CD4-positive, alpha-beta T cell (primary cell): Measurements from ENCODE around the gene RASD1. TPM values are rescaled to one million over a fixed set of nuclear protein-coding genes. Genes with fewer than 3 reads are reported as not detected.

Source experiments
- ATAC-seq: fragments of 200-7000 bp; cut with Tn5 transposase; one replicate; pipeline ENCODE4 v1.10.0; 2022; ENCODE audit warnings: mild to moderate bottlenecking; ENCODE audit not compliant: poor library complexity
- CTCF ChIA-PET: fragments of 350-600 bp; sonication (Branson Sonifier 250); formaldehyde crosslinking; loops from one replicate; lab custom pipeline; 2021; ENCODE audit warnings: antibody characterized with exemption, inconsistent platforms; lab: Charles Lee
- POLR2A ChIA-PET: fragments of 350-600 bp; sonication (Branson Sonifier 250); formaldehyde crosslinking; loops from one replicate; lab custom pipeline; 2021; ENCODE audit warnings: antibody characterized with exemption, inconsistent platforms; lab: Charles Lee
- DNase-seq, 14 experiments: peaks; one replicate each; pipeline ENCODE4 v3.0.0-alpha.2; 2013 to 2020; ENCODE audit warnings: mixed read lengths in 2 of 14
- H3K27ac ChIP-seq, 2 donors: one replicate each; pipeline versions ENCODE4 v1.5.1 to v1.7.0; 2013; ENCODE audit warnings: low read length in 2 of 2, low read depth in 1 of 2, mild to moderate bottlenecking in 1 of 2
- H3K27me3 ChIP-seq, 2 experiments: 1 replicate in 1 of 2; 2 replicates in 1 of 2; pipeline versions ENCODE4 v1.6.1 to v1.7.0; 2013; ENCODE audit warnings: low read length in 2 of 2, control low read depth in 1 of 2, mild to moderate bottlenecking in 1 of 2, moderate library complexity in 1 of 2; ENCODE audit not compliant: insufficient read depth in 2 of 2, control insufficient read depth in 1 of 2
- H3K36me3 ChIP-seq: one replicate; pipeline ENCODE4 v1.6.1; 2013; ENCODE audit warnings: low read length, control low read depth; ENCODE audit not compliant: insufficient read depth
- H3K4me1 ChIP-seq: one replicate; pipeline ENCODE4 v1.6.1; 2013; ENCODE audit warnings: low read length, control low read depth; ENCODE audit not compliant: insufficient read depth
- H3K4me3 ChIP-seq: one replicate; pipeline ENCODE4 v1.5.1; 2013; ENCODE audit warnings: mild to moderate bottlenecking, low read length, moderate library complexity
- H3K9me3 ChIP-seq, 2 experiments: 1 replicate in 1 of 2; 2 replicates in 1 of 2; pipeline versions ENCODE4 v1.6.1 to v1.7.0; 2013; ENCODE audit warnings: low read length in 2 of 2, mild to moderate bottlenecking in 2 of 2, control low read depth in 1 of 2, moderate library complexity in 1 of 2; ENCODE audit not compliant: control insufficient read depth in 1 of 2, insufficient read depth in 1 of 2
- H3K27ac Mint-ChIP-seq: one replicate; pipeline ENCODE4 v1.8.0; 2020; ENCODE audit warnings: mixed read lengths
- H3K27me3 Mint-ChIP-seq: one replicate; pipeline ENCODE4 v1.8.0; 2021; ENCODE audit warnings: mixed read lengths
- H3K36me3 Mint-ChIP-seq: one replicate; pipeline ENCODE4 v1.8.0; 2021; ENCODE audit warnings: low read depth, mixed read lengths
- H3K4me1 Mint-ChIP-seq: one replicate; pipeline ENCODE4 v1.8.0; 2021; ENCODE audit warnings: low read depth, mixed read lengths
- H3K4me3 Mint-ChIP-seq: one replicate; pipeline ENCODE4 v1.8.0; 2020; ENCODE audit warnings: mild to moderate bottlenecking, mixed read lengths
- H3K9me3 Mint-ChIP-seq: one replicate; pipeline ENCODE4 v1.8.0; 2020; ENCODE audit warnings: mixed read lengths
- CTCF ChIP-seq: fragments of 200-600 bp; IDR thresholded peaks from one replicate; pipeline ENCODE4 v1.8.0; 2022; ENCODE audit warnings: antibody characterized with exemption, mild to moderate bottlenecking
- intact Hi-C, 2 experiments: fragments of 100-400 bp; cut with DNase I in 1 of 2; cut with micrococcal nuclease in 1 of 2; formaldehyde crosslinking; loops; one replicate each; pipeline versions ENCODE4 v1.15.1 to v1.9.0; 2023 to 2025; cut with DNase I, micrococcal nuclease
- total RNA-seq, 174 experiments: library from RNA in 2 of 174; stranded (reverse) in 2 of 174; gene quantifications; one replicate each; pipeline ENCODE4 v1.2.3 and lab custom pipeline; 2021 to 2026

Gene RASD1
- total RNA-seq, 2 experiments from 2014 or later, result 1.8 to 2.0 TPM

- H3K27ac Mint-ChIP-seq, result no peak overlapping the region
- no peaks in the 10 kb centered on the region for H3K9me3 Mint-ChIP-seq
- Histone ChIP-seq H3K4me3 (peak overlapping the region; percentile 19), H3K9me3 (peaks cover 0 to 3% of the 10 kb centered on the region in 2 experiments), H3K27me3 (peaks cover 8 to 11% of the 10 kb centered on the region in 2 experiments), H3K4me1 (peaks cover 24% of the 10 kb centered on the region), H3K27ac (no peak overlapping the region), H3K36me3 (peaks cover 2% of the 10 kb centered on the region)
- peaks cover 14% of the 10 kb centered on the region for H3K27me3 Mint-ChIP-seq
- ATAC-seq (no peak), DNase-seq (no peak)
- H3K36me3 Mint-ChIP-seq, result no peaks in the 10 kb centered on the region
- peak; percentile 31 for TF ChIP-seq CTCF
- intact Hi-C loops, result loop anchor here (1.0 to 2.0 kb wide), 2 partner anchors 144 to 422 kb away; no protein-coding TSS in a partner anchor
- peaks cover 7% of the 10 kb centered on the region for H3K4me1 Mint-ChIP-seq
- H3K4me3 Mint-ChIP-seq, result peak overlapping the region; percentile 70
- CTCF ChIA-PET, result interaction anchor here (0.5 to 2.3 kb wide), 26 partner anchors 10 to 780 kb away, joined by 3 to 28 read pairs (median 4); partner anchors contain the start of genes MED9 and PEMT
- POLR2A ChIA-PET, result interaction anchor here (0.7 to 1.6 kb wide), 5 partner anchors 16 to 339 kb away, joined by 3 to 5 read pairs (median 3); partner anchors contain the start of gene PEMT
Measured at GRCh38 chr17:17497065-17497844, 1.1 kb upstream of the RASD1 start.

- DNase-seq (peak in 8 of 14 experiments; percentile 9 to 56 (median 21)), ATAC-seq (no peak)
- Histone ChIP-seq H3K27ac (no peak overlapping the region), H3K27me3 (peaks cover 8% of the 10 kb centered on the region in 2 experiments), H3K4me3 (peak overlapping the region; percentile 53), H3K36me3 (peaks cover 14% of the 10 kb centered on the region), H3K9me3 (peaks cover 0 to 3% of the 10 kb centered on the region in 2 experiments), H3K4me1 (peaks cover 24% of the 10 kb centered on the region)
- TF ChIP-seq CTCF, result no peak
- Mint-ChIP-seq H3K36me3 (no peaks in the 10 kb centered on the region), H3K4me1 (peaks cover 7% of the 10 kb centered on the region), H3K27me3 (peaks cover 10% of the 10 kb centered on the region), H3K27ac (no peak overlapping the region), H3K9me3 (no peaks in the 10 kb centered on the region), H3K4me3 (peak overlapping the region; percentile 82)
- ChIA-PET CTCF (interaction anchor here (1.5 to 2.3 kb wide), 5 partner anchors 11 to 146 kb away, joined by 4 to 28 read pairs (median 7); no protein-coding TSS in a partner anchor), POLR2A (interaction anchor here (0.6 to 1.6 kb wide), 4 partner anchors 14 to 118 kb away, joined by 3 to 5 read pairs (median 4); no protein-coding TSS in a partner anchor)
- intact Hi-C loops, result loop anchor here (1.0 to 2.0 kb wide), 4 partner anchors 19 to 423 kb away; partner anchors contain the start of gene MED9 (in 1 of the 2)
Measured at GRCh38 chr17:17495536-17496188, 533 bp downstream of the RASD1 start.

- Histone ChIP-seq H3K4me1 (peaks cover 24% of the 10 kb centered on the region), H3K4me3 (peak overlapping the region; percentile 31), H3K27me3 (peaks cover 8% of the 10 kb centered on the region in 2 experiments), H3K36me3 (peaks cover 16% of the 10 kb centered on the region), H3K27ac (no peak overlapping the region), H3K9me3 (peaks cover 0 to 3% of the 10 kb centered on the region in 2 experiments)
- peaks cover 10% of the 10 kb centered on the region for H3K27me3 Mint-ChIP-seq
- H3K4me1 Mint-ChIP-seq, result peaks cover 7% of the 10 kb centered on the region
- no peak for ATAC-seq
- no peak for TF ChIP-seq CTCF
- peak overlapping the region; percentile 82 for H3K4me3 Mint-ChIP-seq
- no peak overlapping the region for H3K27ac Mint-ChIP-seq
- intact Hi-C loops, result no loop called here
- CTCF ChIA-PET, result no interaction called here
- H3K9me3 Mint-ChIP-seq, result no peaks in the 10 kb centered on the region
- peak in 5 of 14 experiments; percentile 6 to 52 (median 9) for DNase-seq
- H3K36me3 Mint-ChIP-seq, result no peaks in the 10 kb centered on the region
- POLR2A ChIA-PET, result interaction anchor here (0.6 to 1.2 kb wide), 2 partner anchors 13 to 103 kb away, joined by 3 to 4 read pairs; no protein-coding TSS in a partner anchor
Measured at GRCh38 chr17:17494870-17495535, 1.2 kb downstream of the RASD1 start.
